Keratinocyte (primary cell): ENCODE results near the gene CCM2. TPM values are rescaled to one million over a fixed set of nuclear protein-coding genes. Genes with fewer than 3 reads are reported as not detected.

ENCODE experiments used
- DNase-seq: peaks from one replicate; pipeline ENCODE4 v3.0.0-alpha.2; 2011; ENCODE audit warnings: low read depth, missing footprints, low spot score
- FAIRE-seq: peaks from 2 replicates; lab custom pipeline; 2011; peaks lifted over from hg19 to GRCh38; lab: Jason Lieb, UNC
- H2AFZ ChIP-seq: 2 replicates; pipeline ENCODE4 v1.6.0; 2012; ENCODE audit warnings: low read length, control low read depth, inconsistent platforms; ENCODE audit not compliant: control insufficient read depth
- H3K27ac ChIP-seq: 2 replicates; pipeline ENCODE4 v1.5.1; 2011; ENCODE audit warnings: low read length; ENCODE audit not compliant: control insufficient read depth, insufficient read depth
- H3K27me3 ChIP-seq: 3 replicates; pipeline ENCODE4 v1.6.0; 2011; ENCODE audit warnings: low read length; ENCODE audit not compliant: control insufficient read depth, insufficient read depth; ENCODE audit errors: extremely low read depth
- H3K36me3 ChIP-seq, 2 experiments: 2 replicates in 1 of 2; 3 replicates in 1 of 2; pipeline ENCODE4 v1.5.1; 2011; ENCODE audit warnings: low read length in 2 of 2, mild to moderate bottlenecking in 1 of 2; ENCODE audit not compliant: control insufficient read depth in 2 of 2, insufficient read depth in 2 of 2; ENCODE audit errors: extremely low read depth in 1 of 2
- H3K4me1 ChIP-seq: 3 replicates; pipeline ENCODE4 v1.5.1; 2011; ENCODE audit warnings: low read length; ENCODE audit not compliant: control insufficient read depth, insufficient read depth; ENCODE audit errors: extremely low read depth
- H3K4me2 ChIP-seq: 3 replicates; pipeline ENCODE4 v1.6.0; 2011; ENCODE audit warnings: low read depth, low read length; ENCODE audit not compliant: control insufficient read depth, insufficient read depth; ENCODE audit errors: extremely low read depth
- H3K4me3 ChIP-seq, 3 experiments: fragments of 200-600 bp in 1 of 3; sonication (generic) in 1 of 3; 2 replicates in 2 of 3; 3 replicates in 1 of 3; pipeline ENCODE4 v1.5.1; 2011 to 2016; ENCODE audit warnings: low read length in 3 of 3, mild to moderate bottlenecking in 3 of 3, control low read depth in 2 of 3, inconsistent platforms in 1 of 3, low read depth in 1 of 3, mixed read lengths in 1 of 3, mixed run types in 1 of 3, moderate library complexity in 1 of 3; ENCODE audit not compliant: control insufficient read depth in 2 of 3, insufficient read depth in 2 of 3; ENCODE audit errors: extremely low read depth in 1 of 3
- H3K79me2 ChIP-seq: 2 replicates; pipeline ENCODE4 v1.6.0; 2012; ENCODE audit warnings: low read length; ENCODE audit not compliant: control insufficient read depth, insufficient read depth
- H3K9ac ChIP-seq: 3 replicates; pipeline ENCODE4 v1.6.0; 2011; ENCODE audit warnings: low read length; ENCODE audit not compliant: control insufficient read depth, insufficient read depth; ENCODE audit errors: extremely low read depth
- H3K9me1 ChIP-seq: 3 replicates; pipeline ENCODE4 v1.6.0; 2011; ENCODE audit warnings: low read length; ENCODE audit not compliant: control insufficient read depth, insufficient read depth; ENCODE audit errors: extremely low read depth
- H3K9me3 ChIP-seq: 2 replicates; pipeline ENCODE4 v1.5.1; 2012; ENCODE audit warnings: low read depth, low read length; ENCODE audit not compliant: control insufficient read depth
- H4K20me1 ChIP-seq: 3 replicates; pipeline ENCODE4 v1.6.0; 2011; ENCODE audit warnings: low read length; ENCODE audit not compliant: control insufficient read depth, insufficient read depth; ENCODE audit errors: extremely low read depth
- CTCF ChIP-seq, 3 experiments: IDR thresholded peaks in 1 of 3; conservative IDR thresholded peaks in 1 of 3; optimal IDR thresholded peaks in 1 of 3; 2 replicates in 2 of 3; 3 replicates in 1 of 3; pipeline versions ENCODE3 to v1.5.1; 2011; ENCODE audit warnings: low read length in 3 of 3, mild to moderate bottlenecking in 3 of 3, moderate library complexity in 2 of 3, control low read depth in 1 of 3, inconsistent platforms in 1 of 3; ENCODE audit not compliant: insufficient read depth in 2 of 3; ENCODE audit errors: extremely low read depth in 1 of 3
- EZH2 ChIP-seq: IDR thresholded peaks from one replicate; pipeline ENCODE4 v1.6.1; 2012; ENCODE audit warnings: inconsistent platforms, mild to moderate bottlenecking, low read length, moderate library complexity
- dilution Hi-C: fragments of 300-500 bp; cut with MboI; formaldehyde crosslinking; loops from one replicate; pipeline ENCODE4 v1.7.0; 2020; ENCODE audit warnings: low sequenced_read_pairs; ENCODE audit not compliant: extremely low pct_ligation_motif_present
- polyA plus RNA-seq, 5 experiments: library from polyadenylated mRNA; depleted of rRNA in 3 of 5; stranded (reverse) in 3 of 5; stranded (forward) in 1 of 5; unstranded in 1 of 5; fragments of >200 nt; gene quantifications; 1 replicate in 1 of 5; 2 replicates in 3 of 5; 3 replicates in 1 of 5; pipeline versions ENCODE4 v1.2.1 to v1.2.3, GENCODE V29; 2011 to 2012; ENCODE audit warnings: missing spikeins in 2 of 5, low read depth in 1 of 5, low replicate concordance in 1 of 5

CCM2 gene
- polyA plus RNA-seq, 1 donor (not counting 4 experiments of a cell fraction or from before 2014, with no cell fraction given) = 44.8 TPM

GRCh38 chr7:45105588-45106188, 105.7 kb downstream of the CCM2 start:
- H3K9me3 ChIP-seq = no peaks in the 10 kb centered on the region
- peaks cover 64 to 84% of the 10 kb centered on the region in 2 experiments for H3K36me3 ChIP-seq
- peaks cover 9% of the 10 kb centered on the region for H4K20me1 ChIP-seq
- no peak overlapping the region for H3K4me2 ChIP-seq
- no peak overlapping the region for H2AFZ ChIP-seq
- FAIRE-seq (no peak), DNase-seq (no peak)
- H3K27ac ChIP-seq = no peak overlapping the region
- no peak overlapping the region for H3K9ac ChIP-seq
- H3K4me3 ChIP-seq = no peak overlapping the region
- TF ChIP-seq EZH2 (no peak), CTCF (optimal IDR thresholded peaks at IDR 0.05 in 1 of 3, IDR thresholded peaks at IDR 0.05 in 1 of 3, conservative IDR thresholded peaks at IDR 0.05 in 1 of 3; ENCODE audit: extremely low read depth in 1 of 3, insufficient read depth in 2 of 3, low read length in 3 of 3) (no peak)
- no peaks in the 10 kb centered on the region for H3K9me1 ChIP-seq
- H3K4me1 ChIP-seq = peaks cover 17% of the 10 kb centered on the region
- dilution Hi-C loops = no loop called here
- peaks cover 76% of the 10 kb centered on the region for H3K79me2 ChIP-seq
- H3K27me3 ChIP-seq = no peaks in the 10 kb centered on the region

- Histone ChIP-seq H3K27me3 (no peaks in the 10 kb centered on the region), H3K4me1 (peaks cover 17% of the 10 kb centered on the region), H3K9ac (no peak overlapping the region), H3K79me2 (peaks cover 85% of the 10 kb centered on the region), H3K27ac (no peak overlapping the region), H4K20me1 (peaks cover 9% of the 10 kb centered on the region), H3K4me2 (no peak overlapping the region), H3K9me1 (no peaks in the 10 kb centered on the region), H3K36me3 (peaks cover 55 to 72% of the 10 kb centered on the region in 2 experiments), H3K9me3 (no peaks in the 10 kb centered on the region), H2AFZ (no peak overlapping the region), H3K4me3 (no peak overlapping the region)
- FAIRE-seq (no peak), DNase-seq (no peak)
- dilution Hi-C loops = no loop called here
- TF ChIP-seq CTCF (optimal IDR thresholded peaks at IDR 0.05 in 1 of 3, IDR thresholded peaks at IDR 0.05 in 1 of 3, conservative IDR thresholded peaks at IDR 0.05 in 1 of 3; ENCODE audit: extremely low read depth in 1 of 3, insufficient read depth in 2 of 3, low read length in 3 of 3) (no peak), EZH2 (no peak)
Measured at GRCh38 chr7:45106820-45107219, 106.8 kb downstream of the CCM2 start.
